H1 (cell line): ENCODE data around the gene C16orf90. TPM values are rescaled to one million over a fixed set of nuclear protein-coding genes. Genes with fewer than 3 reads are reported as not detected.

Experiments used
- CTCF ChIA-PET: fragments of 300-600 bp; sonication (Branson Sonifier 250); formaldehyde crosslinking; loops from one replicate; lab custom pipeline; 2021; ENCODE audit not compliant: partially characterized antibody; lab: Charles Lee
- POLR2A ChIA-PET: fragments of 300-600 bp; sonication (Branson Sonifier 250); formaldehyde crosslinking; loops from one replicate; lab custom pipeline; 2021; ENCODE audit warnings: inconsistent platforms; ENCODE audit not compliant: partially characterized antibody; lab: Charles Lee
- DNase-seq, 2 experiments: peaks; one replicate each; pipeline versions ENCODE4 v3.0.0 to v3.0.0-alpha.2; 2010 to 2022; ENCODE audit warnings: low spot score in 2 of 2, low read depth in 1 of 2, mixed read lengths in 1 of 2
- FAIRE-seq: peaks from 2 replicates; lab custom pipeline; 2011; peaks lifted over from hg19 to GRCh38; lab: Jason Lieb, UNC
- H2AFZ ChIP-seq: 2 replicates; pipeline ENCODE4 v1.8.1; 2012; ENCODE audit warnings: low read length, inconsistent platforms
- H2AK5ac ChIP-seq: 2 replicates; pipeline ENCODE4 v1.6.1; 2013; ENCODE audit warnings: low read depth, low read length
- H2BK120ac ChIP-seq: replicated peaks from 2 replicates; pipeline ENCODE3; 2013; ENCODE audit warnings: low read depth, low read length, inconsistent platforms
- H2BK12ac ChIP-seq: 2 replicates; pipeline ENCODE4 v1.6.1; 2013; ENCODE audit warnings: low read depth, low read length
- H2BK15ac ChIP-seq: 2 replicates; pipeline ENCODE4 v1.6.1; 2013; ENCODE audit warnings: low read length
- H2BK20ac ChIP-seq: 2 replicates; pipeline ENCODE4 v1.6.1; 2013; ENCODE audit warnings: low read length
- H2BK5ac ChIP-seq: 2 replicates; pipeline ENCODE4 v1.6.1; 2013; ENCODE audit warnings: low read depth, low read length
- H3K14ac ChIP-seq: 2 replicates; pipeline ENCODE4 v1.6.1; 2013; ENCODE audit warnings: inconsistent platforms; ENCODE audit not compliant: insufficient read length
- H3K18ac ChIP-seq: 2 replicates; pipeline ENCODE4 v1.6.1; 2013; ENCODE audit warnings: low read length; ENCODE audit errors: extremely low read depth
- H3K23ac ChIP-seq: 2 replicates; pipeline ENCODE4 v1.6.1; 2013; ENCODE audit warnings: inconsistent platforms; ENCODE audit not compliant: insufficient read length
- H3K23me2 ChIP-seq: 2 replicates; pipeline ENCODE4 v1.6.1; 2013; ENCODE audit warnings: low read depth, low read length
- H3K27ac ChIP-seq: 2 replicates; pipeline ENCODE4 v1.6.1; 2011; ENCODE audit warnings: low read depth, low read length, inconsistent platforms
- H3K27me3 ChIP-seq, 4 experiments: replicated peaks in 1 of 4; 1 replicate in 1 of 4; 2 replicates in 3 of 4; pipeline versions ENCODE4 v1.6.1 to v1.8.1; 2011 to 2013; ENCODE audit warnings: low read length in 3 of 4, mild to moderate bottlenecking in 3 of 4, inconsistent platforms in 2 of 4, mixed read lengths in 2 of 4, moderate library complexity in 1 of 4; ENCODE audit not compliant: control insufficient read depth in 3 of 4, insufficient read depth in 3 of 4; ENCODE audit errors: extremely low read depth in 1 of 4
- H3K36me3 ChIP-seq, 4 experiments: 2 replicates each; pipeline versions ENCODE4 v1.6.1 to v1.8.1; 2011 to 2013; ENCODE audit warnings: mild to moderate bottlenecking in 4 of 4, low read length in 3 of 4, moderate library complexity in 2 of 4, control low read depth in 1 of 4, inconsistent platforms in 1 of 4; ENCODE audit not compliant: insufficient read depth in 4 of 4, control insufficient read depth in 2 of 4
- H3K4ac ChIP-seq: replicated peaks from 2 replicates; pipeline ENCODE3; 2013; ENCODE audit warnings: low read length, low read depth, mixed read lengths, inconsistent platforms; ENCODE audit not compliant: insufficient read length
- H3K4me1 ChIP-seq, 4 experiments: replicated peaks in 1 of 4; 1 replicate in 1 of 4; 2 replicates in 3 of 4; pipeline versions ENCODE4 v1.6.1 to v1.8.1; 2011 to 2013; ENCODE audit warnings: low read length in 3 of 4, inconsistent platforms in 2 of 4, mixed read lengths in 1 of 4; ENCODE audit not compliant: insufficient read depth in 4 of 4, control insufficient read depth in 3 of 4
- H3K4me2 ChIP-seq, 2 experiments: 2 replicates each; pipeline versions ENCODE4 v1.6.1 to v1.8.1; 2011 to 2013; ENCODE audit warnings: low read depth in 2 of 2, low read length in 2 of 2, control low read depth in 1 of 2, inconsistent platforms in 1 of 2, mild to moderate bottlenecking in 1 of 2; ENCODE audit not compliant: insufficient read depth in 1 of 2
- H3K4me3 ChIP-seq, 4 experiments: fragments of 200-600, 300-600 bp in 1 of 4; sonication (generic), shearing (Covaris generic), sonication (Bioruptor Twin) in 1 of 4; 2 replicates each; pipeline versions ENCODE4 v1.5.1 to v1.8.1; 2011 to 2016; ENCODE audit warnings: low read length in 4 of 4, low read depth in 3 of 4, control low read depth in 2 of 4, inconsistent platforms in 2 of 4, mild to moderate bottlenecking in 2 of 4, mixed read lengths in 1 of 4, moderate library complexity in 1 of 4; ENCODE audit not compliant: insufficient read depth in 2 of 4; ENCODE audit errors: extremely low read depth in 1 of 4
- H3K56ac ChIP-seq: replicated peaks from 2 replicates; pipeline ENCODE3; 2013; ENCODE audit warnings: low read depth, mild to moderate bottlenecking, mixed read lengths, low read length, inconsistent platforms; ENCODE audit not compliant: insufficient read length
- H3K79me1 ChIP-seq: 2 replicates; pipeline ENCODE4 v1.6.1; 2013; ENCODE audit warnings: low read depth, low read length, control low read depth
- H3K79me2 ChIP-seq, 2 experiments: 2 replicates each; pipeline versions ENCODE4 v1.6.1 to v1.8.1; 2012 to 2013; ENCODE audit warnings: low read length in 2 of 2, mild to moderate bottlenecking in 2 of 2, inconsistent platforms in 1 of 2; ENCODE audit not compliant: insufficient read depth in 2 of 2, control insufficient read depth in 1 of 2
- H3K9ac ChIP-seq, 4 experiments: replicated peaks in 1 of 4; 1 replicate in 1 of 4; 2 replicates in 3 of 4; pipeline versions ENCODE4 v1.6.1 to v1.8.1; 2011 to 2013; ENCODE audit warnings: low read depth in 3 of 4, low read length in 3 of 4, control low read depth in 2 of 4, mild to moderate bottlenecking in 2 of 4, moderate library complexity in 2 of 4, inconsistent platforms in 1 of 4; ENCODE audit errors: extremely low read depth in 1 of 4
- H3K9me3 ChIP-seq, 2 experiments: 2 replicates each; pipeline versions ENCODE4 v1.6.1 to v1.8.1; 2012 to 2013; ENCODE audit warnings: mild to moderate bottlenecking in 2 of 2, moderate library complexity in 2 of 2, control low read depth in 1 of 2, inconsistent platforms in 1 of 2, low read depth in 1 of 2, low read length in 1 of 2, mixed read lengths in 1 of 2; ENCODE audit not compliant: insufficient read depth in 2 of 2
- H4K20me1 ChIP-seq, 2 experiments: replicated peaks in 1 of 2; 2 replicates each; pipeline versions ENCODE3 to v1.8.1; 2011 to 2013; ENCODE audit warnings: inconsistent platforms in 2 of 2, low read length in 2 of 2, mild to moderate bottlenecking in 1 of 2; ENCODE audit not compliant: insufficient read depth in 2 of 2, control insufficient read depth in 1 of 2
- H4K5ac ChIP-seq: 2 replicates; pipeline ENCODE4 v1.6.1; 2013; ENCODE audit warnings: low read length, low read depth, mixed read lengths, inconsistent platforms; ENCODE audit not compliant: insufficient read length
- H4K8ac ChIP-seq: 2 replicates; pipeline ENCODE4 v1.8.0; 2013; ENCODE audit warnings: mild to moderate bottlenecking, moderate library complexity, low read length, inconsistent platforms; ENCODE audit not compliant: insufficient read depth; ENCODE audit errors: extremely low read depth
- H4K91ac ChIP-seq: replicated peaks from 2 replicates; pipeline ENCODE3; 2013; ENCODE audit warnings: low read length, mixed read lengths, inconsistent platforms; ENCODE audit not compliant: insufficient read length
- EZH2 ChIP-seq: fragments of 200-600 bp; sonication (generic); IDR thresholded peaks from 2 replicates; pipeline ENCODE4 v1.7.1; 2012; ENCODE audit warnings: low read depth, mild to moderate bottlenecking, moderate library complexity, low read length, inconsistent platforms; ENCODE audit not compliant: severe bottlenecking
- NANOG ChIP-seq: IDR thresholded peaks from 2 replicates; pipeline ENCODE4 v1.6.1; 2011; ENCODE audit warnings: low read length, low read depth, mild to moderate bottlenecking, inconsistent platforms; ENCODE audit not compliant: insufficient read depth, poor library complexity, severe bottlenecking
- SIN3A ChIP-seq, 2 experiments: IDR thresholded peaks in 1 of 2; conservative IDR thresholded peaks in 1 of 2; 2 replicates each; pipeline ENCODE4 v1.6.1; 2011 to 2012; ENCODE audit warnings: low read length in 2 of 2, improper control_type of control experiment in 1 of 2, low read depth in 1 of 2, mild to moderate bottlenecking in 1 of 2
- SP2 ChIP-seq: IDR thresholded peaks from 2 replicates; pipeline ENCODE4 v1.6.1; 2012; ENCODE audit warnings: mild to moderate bottlenecking, low read length, inconsistent platforms
- WGBS, 2 experiments: shearing (Covaris generic) in 1 of 2; methylation state at CpG; one replicate each; pipeline versions ENCODE4 v1.1.6 to v1.1.7; 2013 to 2015; ENCODE audit warnings: low lambda C conversion rate in 2 of 2, mixed read lengths in 2 of 2, inconsistent platforms in 1 of 2, low coverage in 1 of 2, missing lambda C conversion rate in 1 of 2; ENCODE audit not compliant: insufficient replicate concordance in 2 of 2, insufficient coverage in 1 of 2, insufficient read length in 1 of 2; ENCODE audit errors: extremely low coverage in 1 of 2, missing lambda C conversion rate in 1 of 2; 5-methylcytosine and 5-hydroxymethylcytosine counted together
- polyA plus RNA-seq, 7 experiments: library from polyadenylated mRNA; depleted of rRNA in 3 of 7; stranded (reverse) in 5 of 7; unstranded in 2 of 7; fragments of >200 nt in 5 of 7; fragments of 200-250 nt in 2 of 7; gene quantifications; 1 replicate in 5 of 7; 2 replicates in 1 of 7; 4 replicates in 1 of 7; pipeline versions ENCODE4 v1.2.1 to v1.2.3, GENCODE V29; 2011 to 2013; ENCODE audit warnings: missing spikeins in 2 of 7, mixed read lengths in 2 of 7
- total RNA-seq: library from RNA; stranded (reverse); fragmentation: NEBNext Ultra II Directional; extraction: Animal tissue kit (Norgen Biotek cat#: 25700); gene quantifications from 2 replicates; pipeline ENCODE4 v1.2.1, GENCODE V29; 2021
- TF ChIP-seq, protein P1 (sequence below): IDR thresholded peaks from 2 replicates; pipeline ENCODE4 v1.6.1; 2012; ENCODE audit warnings: inconsistent platforms
- TF ChIP-seq, protein P2 (sequence below), 3 experiments: IDR thresholded peaks; 1 replicate in 2 of 3; 2 replicates in 1 of 3; pipeline versions ENCODE4 v1.5.1 to v1.6.1; 2011; ENCODE audit warnings: low read length in 3 of 3, mild to moderate bottlenecking in 3 of 3, inconsistent platforms in 2 of 3, low read depth in 1 of 3, moderate library complexity in 1 of 3; ENCODE audit not compliant: insufficient read depth in 1 of 3; ENCODE audit errors: control extremely low read depth in 1 of 3
- TF ChIP-seq, protein P3 (sequence below): IDR thresholded peaks from 2 replicates; pipeline ENCODE4 v1.6.1; 2012; ENCODE audit warnings: inconsistent platforms

C16orf90 gene
- total and polyA plus RNA-seq, 2 of the 8 experiments (the other 6 are each of a cell fraction or from before 2014, with no cell fraction given), result not detected

GRCh38 chr16:3485821-3486505 is 9.3 kb downstream of the C16orf90 start:
- H2BK20ac ChIP-seq, result no peak overlapping the region
- no peak overlapping the region for H2AK5ac ChIP-seq
- peaks cover 5 to 21% (median 17%) of the 10 kb centered on the region in 4 experiments; a peak in 5 of 8 replicates for H3K36me3 ChIP-seq
- DNase-seq (no peak), FAIRE-seq (no peak)
- no peaks in the 10 kb centered on the region for H3K23me2 ChIP-seq
- no peak overlapping the region for H4K8ac ChIP-seq
- 92% methylated on average over 7 of the region's 20 CpGs; no CpG with 5 or more reads in 1 of the 2 experiments for WGBS, 2 experiments
- no peak overlapping the region for H3K4ac ChIP-seq
- H4K91ac ChIP-seq, result no peak overlapping the region
- H2BK120ac ChIP-seq, result no peak overlapping the region
- POLR2A ChIA-PET, result interaction anchor here (0.9 to 2.7 kb wide), 4 partner anchors 15 to 202 kb away, joined by 3 to 9 read pairs (median 4); partner anchors contain the start of genes CLUAP1 and ZNF263
- H2BK5ac ChIP-seq, result peak overlapping the region; percentile 30; the same call in 1 of the 2 replicates
- no peak overlapping the region for H3K18ac ChIP-seq
- H4K20me1 ChIP-seq, result peaks cover 2 to 18% of the 10 kb centered on the region in 2 experiments
- H3K27me3 ChIP-seq, result no peaks in the 10 kb centered on the region
- no peak overlapping the region for H3K56ac ChIP-seq
- H3K27ac ChIP-seq, result no peak overlapping the region
- no peak overlapping the region for H3K23ac ChIP-seq
- H3K4me3 ChIP-seq, result no peak overlapping the region
- H3K4me1 ChIP-seq, result peaks cover 0 to 6% (median 1%) of the 10 kb centered on the region in 4 experiments; a peak in 2 of 7 replicates
- no peak overlapping the region for H2AFZ ChIP-seq
- H3K9me3 ChIP-seq, result no peaks in the 10 kb centered on the region
- no peak overlapping the region for H4K5ac ChIP-seq
- H3K79me2 ChIP-seq, result no peaks in the 10 kb centered on the region
- H3K9ac ChIP-seq, result no peak overlapping the region; a peak in 1 of 7 replicates
- no peak overlapping the region for H2BK12ac ChIP-seq
- CTCF ChIA-PET, result interaction anchor here (0.6 to 6.7 kb wide), 10 partner anchors 8 to 203 kb away, joined by 3 to 27 read pairs (median 3); partner anchors contain the start of genes C16orf90 and CLUAP1
- H3K14ac ChIP-seq, result no peak overlapping the region
- H2BK15ac ChIP-seq, result no peak overlapping the region
- peaks cover 3% of the 10 kb centered on the region; the same call in 1 of the 2 replicates for H3K79me1 ChIP-seq
- no peak overlapping the region for H3K4me2 ChIP-seq
- no peak for TF ChIP-seq SIN3A (conservative IDR thresholded peaks at IDR 0.05 in 1 of 2, IDR thresholded peaks at IDR 0.05 in 1 of 2; ENCODE audit: low read depth in 1 of 2, low read length in 2 of 2)
- no peak for TF ChIP-seq NANOG
- TF ChIP-seq, protein P1, sequence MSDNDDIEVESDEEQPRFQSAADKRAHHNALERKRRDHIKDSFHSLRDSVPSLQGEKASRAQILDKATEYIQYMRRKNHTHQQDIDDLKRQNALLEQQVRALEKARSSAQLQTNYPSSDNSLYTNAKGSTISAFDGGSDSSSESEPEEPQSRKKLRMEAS, result peak; percentile 61
- TF ChIP-seq, protein P2, sequence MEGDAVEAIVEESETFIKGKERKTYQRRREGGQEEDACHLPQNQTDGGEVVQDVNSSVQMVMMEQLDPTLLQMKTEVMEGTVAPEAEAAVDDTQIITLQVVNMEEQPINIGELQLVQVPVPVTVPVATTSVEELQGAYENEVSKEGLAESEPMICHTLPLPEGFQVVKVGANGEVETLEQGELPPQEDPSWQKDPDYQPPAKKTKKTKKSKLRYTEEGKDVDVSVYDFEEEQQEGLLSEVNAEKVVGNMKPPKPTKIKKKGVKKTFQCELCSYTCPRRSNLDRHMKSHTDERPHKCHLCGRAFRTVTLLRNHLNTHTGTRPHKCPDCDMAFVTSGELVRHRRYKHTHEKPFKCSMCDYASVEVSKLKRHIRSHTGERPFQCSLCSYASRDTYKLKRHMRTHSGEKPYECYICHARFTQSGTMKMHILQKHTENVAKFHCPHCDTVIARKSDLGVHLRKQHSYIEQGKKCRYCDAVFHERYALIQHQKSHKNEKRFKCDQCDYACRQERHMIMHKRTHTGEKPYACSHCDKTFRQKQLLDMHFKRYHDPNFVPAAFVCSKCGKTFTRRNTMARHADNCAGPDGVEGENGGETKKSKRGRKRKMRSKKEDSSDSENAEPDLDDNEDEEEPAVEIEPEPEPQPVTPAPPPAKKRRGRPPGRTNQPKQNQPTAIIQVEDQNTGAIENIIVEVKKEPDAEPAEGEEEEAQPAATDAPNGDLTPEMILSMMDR (IDR thresholded peaks at IDR 0.05; ENCODE audit: control extremely low read depth in 1 of 3, insufficient read depth in 1 of 3, low read depth in 1 of 3, low read length in 3 of 3), result peak; percentile 51 to 70 (median 68)
- TF ChIP-seq, protein P3, sequence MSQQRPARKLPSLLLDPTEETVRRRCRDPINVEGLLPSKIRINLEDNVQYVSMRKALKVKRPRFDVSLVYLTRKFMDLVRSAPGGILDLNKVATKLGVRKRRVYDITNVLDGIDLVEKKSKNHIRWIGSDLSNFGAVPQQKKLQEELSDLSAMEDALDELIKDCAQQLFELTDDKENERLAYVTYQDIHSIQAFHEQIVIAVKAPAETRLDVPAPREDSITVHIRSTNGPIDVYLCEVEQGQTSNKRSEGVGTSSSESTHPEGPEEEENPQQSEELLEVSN, result no peak
- TF ChIP-seq EZH2, result no peak
- TF ChIP-seq SP2, result no peak
